Fibroblast of villous mesenchyme (primary cell): Measurements from ENCODE around the gene FOXE3. TPM values are rescaled to one million over a fixed set of nuclear protein-coding genes. Genes with fewer than 3 reads are reported as not detected.

ENCODE experiments used
- DNase-seq: peaks from one replicate; pipeline ENCODE4 v3.0.0-alpha.2; 2010; ENCODE audit warnings: low read depth
- H3K4me3 ChIP-seq: 2 replicates; pipeline ENCODE4 v1.5.1; 2011; ENCODE audit warnings: low read depth, mild to moderate bottlenecking, low read length
- total RNA-seq: library from RNA; depleted of rRNA; stranded (reverse); fragments of >200 nt; gene quantifications from 2 replicates; pipeline ENCODE4 v1.2.3, GENCODE V29; 2012
- TF ChIP-seq, protein P1 (sequence below): IDR thresholded peaks from 2 replicates; pipeline ENCODE4 v1.5.1; 2012; ENCODE audit warnings: low read depth, mild to moderate bottlenecking, low read length; ENCODE audit not compliant: insufficient read depth

FOXE3 gene
- total RNA-seq, 1 donor: not detected

DNA sequence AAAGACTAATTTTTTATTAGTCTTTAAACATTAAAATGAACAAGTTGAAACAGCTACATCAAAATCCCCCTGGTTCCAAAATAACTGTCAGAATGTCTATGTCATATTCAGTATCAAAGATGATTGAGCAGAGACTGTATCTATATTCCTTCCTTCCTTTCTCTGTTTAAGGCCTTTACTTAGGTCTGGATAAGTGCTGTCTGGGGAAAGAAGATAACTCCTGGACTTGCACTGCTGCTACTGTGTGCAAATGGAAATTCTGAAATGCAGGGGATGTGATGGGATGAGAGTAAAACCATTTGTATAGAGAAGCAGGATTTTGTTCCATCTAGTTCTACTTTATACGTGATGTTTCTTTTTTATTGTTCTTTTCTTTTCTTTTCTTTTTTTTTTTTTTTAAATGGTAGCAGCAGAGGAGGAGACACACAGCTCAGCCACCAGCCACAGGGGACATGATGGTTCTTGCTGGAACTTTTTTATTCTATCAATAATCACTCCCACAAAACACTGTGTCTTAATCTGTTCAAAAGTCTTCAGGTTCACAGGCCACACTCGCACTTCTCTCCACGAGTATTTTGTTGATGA lies 33.6 kb upstream of the FOXE3 start:
- DNase-seq: no peak
- TF ChIP-seq, protein P1, sequence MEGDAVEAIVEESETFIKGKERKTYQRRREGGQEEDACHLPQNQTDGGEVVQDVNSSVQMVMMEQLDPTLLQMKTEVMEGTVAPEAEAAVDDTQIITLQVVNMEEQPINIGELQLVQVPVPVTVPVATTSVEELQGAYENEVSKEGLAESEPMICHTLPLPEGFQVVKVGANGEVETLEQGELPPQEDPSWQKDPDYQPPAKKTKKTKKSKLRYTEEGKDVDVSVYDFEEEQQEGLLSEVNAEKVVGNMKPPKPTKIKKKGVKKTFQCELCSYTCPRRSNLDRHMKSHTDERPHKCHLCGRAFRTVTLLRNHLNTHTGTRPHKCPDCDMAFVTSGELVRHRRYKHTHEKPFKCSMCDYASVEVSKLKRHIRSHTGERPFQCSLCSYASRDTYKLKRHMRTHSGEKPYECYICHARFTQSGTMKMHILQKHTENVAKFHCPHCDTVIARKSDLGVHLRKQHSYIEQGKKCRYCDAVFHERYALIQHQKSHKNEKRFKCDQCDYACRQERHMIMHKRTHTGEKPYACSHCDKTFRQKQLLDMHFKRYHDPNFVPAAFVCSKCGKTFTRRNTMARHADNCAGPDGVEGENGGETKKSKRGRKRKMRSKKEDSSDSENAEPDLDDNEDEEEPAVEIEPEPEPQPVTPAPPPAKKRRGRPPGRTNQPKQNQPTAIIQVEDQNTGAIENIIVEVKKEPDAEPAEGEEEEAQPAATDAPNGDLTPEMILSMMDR: no peak
- H3K4me3 ChIP-seq: no peak overlapping the region

DNA sequence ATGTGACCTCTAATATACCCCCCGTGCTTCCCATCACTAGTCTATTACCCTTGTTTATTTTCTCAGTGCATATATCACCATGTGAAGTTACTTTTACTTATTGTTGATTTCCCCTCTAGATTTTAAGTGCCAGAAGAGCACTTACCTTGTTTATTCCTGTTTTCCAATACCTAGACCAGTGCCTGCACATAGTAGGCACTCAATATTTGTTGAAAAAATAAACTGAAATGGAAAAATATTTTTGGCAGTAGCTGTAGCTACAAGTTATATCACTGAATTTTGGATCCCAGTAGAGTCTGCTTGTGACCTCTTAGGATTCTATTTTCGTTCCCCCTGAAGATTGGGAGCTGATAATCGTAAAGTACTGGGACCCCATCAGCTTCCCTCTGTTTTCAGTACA lies 32.0 kb upstream of the FOXE3 start:
- H3K4me3 ChIP-seq: no peak overlapping the region
- TF ChIP-seq, protein P1: no peak
- DNase-seq: no peak

- no peak for DNase-seq
- TF ChIP-seq, protein P1: no peak
- H3K4me3 ChIP-seq: no peak overlapping the region
These were observed 31.1 kb upstream of the FOXE3 start for GRCh38 chr1:47385020-47385419.

DNA sequence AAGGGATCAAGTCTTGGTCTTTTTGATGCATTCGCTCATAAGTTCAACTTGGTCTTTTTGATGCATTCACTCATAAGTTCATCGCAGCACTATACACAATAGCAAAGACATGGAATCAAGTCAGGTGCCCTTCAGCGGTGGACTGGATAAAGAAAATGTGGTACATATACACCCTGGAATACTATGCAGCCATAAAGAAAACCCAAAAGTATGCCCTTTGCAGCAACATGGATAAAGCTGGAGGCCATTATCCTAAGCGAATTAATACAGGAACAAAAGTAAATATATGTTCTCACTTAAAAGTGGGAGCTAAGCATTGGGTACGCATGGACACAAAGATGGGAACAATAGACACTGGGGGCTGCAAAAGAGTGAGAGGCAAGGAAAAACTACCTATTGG lies 29.8 kb upstream of the FOXE3 start:
- TF ChIP-seq, protein P1: no peak
- H3K4me3 ChIP-seq: no peak overlapping the region
- DNase-seq: no peak

DNA sequence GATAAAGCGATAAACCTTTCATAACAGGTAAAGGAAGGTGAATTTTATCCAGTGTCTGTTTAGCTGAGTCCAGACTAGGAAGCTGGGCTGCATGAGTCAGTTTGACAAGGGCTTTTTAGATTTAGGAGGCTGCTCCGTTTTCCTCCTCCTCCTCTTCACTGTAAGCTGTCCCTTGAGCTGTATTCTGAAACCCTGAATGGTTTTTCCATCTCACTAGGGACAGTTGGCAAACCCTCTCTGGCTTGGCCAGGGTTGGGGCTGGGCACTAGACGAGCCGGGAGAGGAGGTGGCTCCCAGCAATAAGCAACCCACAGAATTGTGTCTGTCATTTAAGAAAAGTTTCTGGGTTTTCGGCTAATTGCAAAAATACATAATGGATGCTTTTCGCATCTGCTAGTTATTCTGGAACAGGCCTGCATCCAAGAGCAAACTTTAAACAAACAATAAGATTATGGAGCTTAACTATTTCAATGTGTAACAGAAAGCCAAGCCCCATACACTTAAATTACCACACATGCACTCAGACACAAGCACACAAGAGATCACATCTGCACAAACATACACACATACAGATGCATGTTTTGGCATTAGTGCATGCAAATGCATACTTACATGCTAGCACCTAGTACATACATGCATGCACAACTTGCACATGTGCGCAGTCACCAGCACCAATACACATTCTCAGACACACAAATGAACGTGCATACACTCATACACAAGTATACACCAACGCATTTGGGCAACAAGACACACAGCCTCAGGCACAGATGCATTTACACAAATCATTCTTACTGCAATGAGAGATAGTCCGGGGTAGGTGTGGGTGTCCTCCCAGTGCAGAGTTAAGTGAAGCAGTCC lies 27.8 kb upstream of the FOXE3 start:
- TF ChIP-seq, protein P1: no peak
- H3K4me3 ChIP-seq: no peak overlapping the region
- DNase-seq: no peak

GRCh38 chr1:47388891-47389238 lies 27.2 kb upstream of the FOXE3 start:
- TF ChIP-seq, protein P1: peak; percentile 79
- DNase-seq: peak; percentile 54
- H3K4me3 ChIP-seq: no peak overlapping the region
